ENCODE data around the gene RNF227.

DNA sequence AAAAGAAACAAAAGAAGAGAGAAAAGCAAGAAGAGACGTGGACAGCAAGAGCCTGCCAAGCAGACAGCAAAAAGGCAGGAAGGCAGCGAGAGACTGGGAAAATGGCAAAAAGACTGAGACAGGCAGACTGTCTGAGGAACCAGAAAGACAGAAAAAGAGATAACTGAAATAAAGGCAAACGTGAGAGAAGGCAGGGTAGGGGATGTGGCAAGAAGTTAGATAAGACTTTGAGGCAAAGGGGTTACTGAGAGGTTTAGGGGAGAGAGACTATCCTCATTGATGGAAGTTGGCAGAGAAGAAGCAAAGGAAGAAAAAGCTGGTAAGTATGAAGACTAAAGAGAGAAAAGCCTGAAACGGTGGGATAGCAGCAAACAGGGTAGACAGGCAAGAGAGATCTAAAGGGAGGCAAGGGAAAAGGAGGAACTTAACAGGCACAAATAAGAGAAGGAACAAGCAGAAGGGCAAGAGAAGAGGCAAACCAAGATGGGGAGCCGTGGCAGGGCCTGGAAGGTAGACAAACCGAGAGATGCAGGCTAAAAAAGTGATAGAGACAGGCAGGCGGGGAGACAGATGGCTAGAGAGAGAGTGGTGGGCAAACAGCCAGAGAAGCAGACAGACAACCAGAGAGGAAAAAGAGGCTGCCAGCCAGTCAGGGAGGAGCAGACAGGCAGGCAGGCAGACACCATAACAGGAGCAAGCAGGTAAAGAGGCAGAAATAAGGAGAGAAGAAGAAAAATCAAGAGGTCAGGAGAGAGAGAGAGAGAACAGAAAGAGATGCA, 34.6 kb downstream of the RNF227 start:
- no peak for TF ChIP-seq YY1 (IDR thresholded peaks at IDR 0.05; ENCODE audit: insufficient read depth, insufficient read length)
- no peak for TF ChIP-seq SUZ12 (IDR thresholded peaks at IDR 0.05; ENCODE audit: extremely low read depth, insufficient read depth, insufficient read length)

Measured in NT2/D1 (cell line).